ENCODE results near the gene ARHGAP26. TPM values are rescaled to one million over a fixed set of nuclear protein-coding genes. Genes with fewer than 3 reads are reported as not detected.

ARHGAP26 gene
- total RNA-seq, 1 donor from 2014 or later, result 34.9 TPM

GRCh38 chr5:142839711-142840346 lies 69.7 kb downstream of the ARHGAP26 start:
- intact Hi-C loops (cut with micrococcal nuclease), result no loop called here
- peak; percentile 59 for ATAC-seq
- DNase-seq, result peak; percentile 69

- ATAC-seq, result peak; percentile 48
- intact Hi-C loops (cut with micrococcal nuclease), result no loop called here
- DNase-seq, result no peak
These were observed 70.4 kb downstream of the ARHGAP26 start for GRCh38 chr5:142840575-142840974.

- DNase-seq, result peak; percentile 69
- peak; percentile 81 for ATAC-seq
- intact Hi-C loops (cut with micrococcal nuclease), result no loop called here
These were observed 71.5 kb downstream of the ARHGAP26 start for GRCh38 chr5:142841511-142842265.

- intact Hi-C loops (cut with micrococcal nuclease), result no loop called here
- peak; percentile 67 for DNase-seq
- ATAC-seq, result peak; percentile 26
These were observed 73.1 kb downstream of the ARHGAP26 start for GRCh38 chr5:142842994-142843905.

- DNase-seq (no peak), ATAC-seq (no peak)
- intact Hi-C loops (cut with micrococcal nuclease), result no loop called here
These were observed 74.7 kb downstream of the ARHGAP26 start for GRCh38 chr5:142844866-142845265.

GRCh38 chr5:142845402-142845921 lies 75.3 kb downstream of the ARHGAP26 start:
- DNase-seq (peak; percentile 75), ATAC-seq (peak; percentile 61)
- intact Hi-C loops (cut with micrococcal nuclease), result no loop called here

GRCh38 chr5:142845954-142846398 lies 75.8 kb downstream of the ARHGAP26 start:
- intact Hi-C loops (cut with micrococcal nuclease), result no loop called here
- ATAC-seq (peak; percentile 5), DNase-seq (no peak)

- DNase-seq (no peak), ATAC-seq (peak; percentile 7)
- intact Hi-C loops (cut with micrococcal nuclease), result no loop called here
These were observed 76.2 kb downstream of the ARHGAP26 start for GRCh38 chr5:142846406-142846805.

GRCh38 chr5:142847898-142848790 lies 78.0 kb downstream of the ARHGAP26 start:
- intact Hi-C loops (cut with micrococcal nuclease), result no loop called here
- DNase-seq (no peak), ATAC-seq (no peak)

- ATAC-seq (no peak), DNase-seq (no peak)
- intact Hi-C loops (cut with micrococcal nuclease), result no loop called here
These were observed 79.3 kb downstream of the ARHGAP26 start for GRCh38 chr5:142849466-142849865.

- intact Hi-C loops (cut with micrococcal nuclease), result no loop called here
- DNase-seq (no peak), ATAC-seq (no peak)
These were observed 79.7 kb downstream of the ARHGAP26 start for GRCh38 chr5:142849880-142850279.

GRCh38 chr5:142851731-142852130 lies 81.6 kb downstream of the ARHGAP26 start:
- ATAC-seq (peak; percentile 4), DNase-seq (no peak)
- intact Hi-C loops (cut with micrococcal nuclease), result no loop called here

GRCh38 chr5:142852416-142853198 lies 82.4 kb downstream of the ARHGAP26 start:
- DNase-seq, result no peak
- intact Hi-C loops (cut with micrococcal nuclease), result no loop called here
- peak; percentile 10 for ATAC-seq

- no peak for DNase-seq
- ATAC-seq, result no peak
- intact Hi-C loops (cut with micrococcal nuclease), result no loop called here
These were observed 83.5 kb downstream of the ARHGAP26 start for GRCh38 chr5:142853682-142854081.

GRCh38 chr5:142856269-142856782 lies 86.1 kb downstream of the ARHGAP26 start:
- ATAC-seq, result no peak
- intact Hi-C loops (cut with micrococcal nuclease), result no loop called here

GRCh38 chr5:142857405-142857804 lies 87.2 kb downstream of the ARHGAP26 start:
- ATAC-seq, result no peak
- intact Hi-C loops (cut with micrococcal nuclease), result no loop called here
- DNase-seq, result no peak

More at GRCh38 chr5:142856269-142856782, 86.1 kb downstream of the ARHGAP26 start:
- DNase-seq, result no peak

GRCh38 chr5:142859037-142859436 lies 88.9 kb downstream of the ARHGAP26 start:
- intact Hi-C loops (cut with micrococcal nuclease), result no loop called here
- DNase-seq, result no peak
- ATAC-seq, result no peak

All from left ventricle myocardium superior (tissue), 1 donor.